ENCODE data around the gene GDF11. TPM values are rescaled to one million over a fixed set of nuclear protein-coding genes. Genes with fewer than 3 reads are reported as not detected.

Gene GDF11
- total and polyA plus RNA-seq, 10 donors = 3.5 to 14.5 (median 9.7) TPM

- Histone ChIP-seq H3K9me3 (no peaks in the 10 kb centered on the region), H3K36me3 (peaks cover 0 to 82% (median 46%) of the 10 kb centered on the region in 6 donors), H3K27ac (peak overlapping the region in 5 of 8 donors; percentile 15 to 64 (median 35)), H3K4me1 (peaks cover 34 to 92% (median 67%) of the 10 kb centered on the region in 6 donors), H3K4me3 (no peak overlapping the region), H3K27me3 (replicated peaks in 1 of 7) (no peaks in the 10 kb centered on the region)
- peak; percentile 91 for DNase-seq
- TF ChIP-seq CTCF (IDR thresholded peaks at IDR 0.05 in 8 of 11, conservative IDR thresholded peaks at IDR 0.05 in 3 of 11) (peak in 10 of 11 experiments; percentile 33 to 76 (median 60)), POLR2AphosphoS5 (IDR thresholded peaks at IDR 0.05) (peak; percentile 57 to 80 (median 68)), POLR2A (IDR thresholded peaks at IDR 0.05) (no peak)
- 34 to 62% (median 57%) methylated on average over 7 to 11 of the region's 11 CpGs for WGBS, 5 donors
- intact Hi-C loops (cut with DNase I; ENCODE audit: low total_unique reads) = no loop called here
These were observed 18.5 kb upstream of the GDF11 start for GRCh38 chr12:55724226-55724939.

GRCh38 chr12:55724940-55725309 lies 18.0 kb upstream of the GDF11 start:
- 55 to 73% (median 66%) methylated on average over 3 of the region's 3 CpGs for WGBS, 5 donors
- Histone ChIP-seq H3K4me3 (no peak overlapping the region), H3K4me1 (peaks cover 34 to 92% (median 66%) of the 10 kb centered on the region in 6 donors), H3K27ac (peak overlapping the region in 4 of 8 donors; percentile 15 to 64 (median 40)), H3K9me3 (no peaks in the 10 kb centered on the region), H3K27me3 (replicated peaks in 1 of 7) (no peaks in the 10 kb centered on the region), H3K36me3 (peaks cover 0 to 77% (median 42%) of the 10 kb centered on the region in 6 donors)
- no peak for TF ChIP-seq CTCF (IDR thresholded peaks at IDR 0.05 in 8 of 11, conservative IDR thresholded peaks at IDR 0.05 in 3 of 11)
- no peak for TF ChIP-seq POLR2A (IDR thresholded peaks at IDR 0.05)
- TF ChIP-seq POLR2AphosphoS5 (IDR thresholded peaks at IDR 0.05) = no peak
- intact Hi-C loops (cut with DNase I; ENCODE audit: low total_unique reads) = no loop called here
- no peak for DNase-seq

- Histone ChIP-seq H3K27ac (peak overlapping the region in 3 of 8 donors; percentile 13 to 64 (median 16)), H3K9me3 (no peaks in the 10 kb centered on the region), H3K27me3 (replicated peaks in 1 of 7) (no peaks in the 10 kb centered on the region), H3K4me3 (no peak overlapping the region), H3K4me1 (peaks cover 33 to 92% (median 66%) of the 10 kb centered on the region in 6 donors), H3K36me3 (peaks cover 0 to 71% (median 36%) of the 10 kb centered on the region in 6 donors)
- intact Hi-C loops (cut with DNase I; ENCODE audit: low total_unique reads) = no loop called here
- TF ChIP-seq CTCF (IDR thresholded peaks at IDR 0.05 in 8 of 11, conservative IDR thresholded peaks at IDR 0.05 in 3 of 11) = no peak
- no peak for TF ChIP-seq POLR2A (IDR thresholded peaks at IDR 0.05)
- no peak for TF ChIP-seq POLR2AphosphoS5 (IDR thresholded peaks at IDR 0.05)
- DNase-seq = no peak
- WGBS, 5 donors = 72 to 88% (median 80%) methylated on average over 3 of the region's 3 CpGs
These were observed 17.4 kb upstream of the GDF11 start for GRCh38 chr12:55725556-55725955.

GRCh38 chr12:55726971-55727370 lies 16.0 kb upstream of the GDF11 start:
- intact Hi-C loops (cut with DNase I; ENCODE audit: low total_unique reads) = no loop called here
- H3K27me3 ChIP-seq (replicated peaks in 1 of 7) = no peaks in the 10 kb centered on the region
- H3K9me3 ChIP-seq = no peaks in the 10 kb centered on the region
- WGBS, 5 donors = 42 to 61% (median 50%) methylated on average over 9 to 10 of the region's 10 CpGs
- H3K36me3 ChIP-seq = peaks cover 0 to 57% (median 35%) of the 10 kb centered on the region in 6 donors
- H3K4me1 ChIP-seq = peaks cover 29 to 92% (median 66%) of the 10 kb centered on the region in 6 donors
- H3K4me3 ChIP-seq = peak overlapping the region in 7 of 8 donors; percentile 65 to 84 (median 74)
- TF ChIP-seq CTCF (IDR thresholded peaks at IDR 0.05 in 8 of 11, conservative IDR thresholded peaks at IDR 0.05 in 3 of 11) (no peak), POLR2A (IDR thresholded peaks at IDR 0.05) (no peak), POLR2AphosphoS5 (IDR thresholded peaks at IDR 0.05) (no peak)
- peak overlapping the region in 7 of 8 donors; percentile 92 to 99 (median 98) for H3K27ac ChIP-seq
- no peak for DNase-seq

All from spleen (tissue), 11 donors.